HEK293T (cell line): ENCODE data around the gene STAT5B.
"Not testable (repeated sequence)": the region's sequence is repeated elsewhere in the genome, so short reads cannot be mapped to it uniquely, and the experiment has no call there.

Experiments used
- CTCF ChIA-PET: fragments of 350-600 bp; formaldehyde crosslinking; extraction: SDS; loops from one replicate; lab custom pipeline; 2021; ENCODE audit warnings: antibody characterized with exemption, inconsistent platforms; lab: Yijun Ruan, JAX
- POLR2A ChIA-PET: fragments of 350-600 bp; formaldehyde crosslinking; extraction: SDS; loops from one replicate; lab custom pipeline; 2020; ENCODE audit warnings: antibody characterized with exemption, inconsistent platforms; lab: Yijun Ruan, JAX
- DNase-seq: peaks from one replicate; pipeline ENCODE4 v3.0.0; 2012; ENCODE audit warnings: mixed read lengths; ENCODE audit errors: extremely low spot score
- ARNT ChIP-seq: fragments of 450-650 bp; IDR thresholded peaks from 2 replicates; pipeline ENCODE4 v1.6.1; 2017; ENCODE audit warnings: mild to moderate bottlenecking
- BHLHE40 ChIP-seq: fragments of 450-650 bp; IDR thresholded peaks from 2 replicates; pipeline ENCODE4 v1.6.1; 2016; ENCODE audit warnings: mild to moderate bottlenecking, moderate library complexity, borderline replicate concordance
- CTBP1 ChIP-seq: fragments of 450-650 bp; IDR thresholded peaks from 2 replicates; pipeline ENCODE4 v1.6.1; 2016; ENCODE audit warnings: borderline replicate concordance
- ELF4 ChIP-seq: fragments of 450-650 bp; IDR thresholded peaks from 2 replicates; pipeline ENCODE4 v1.6.1; 2017; ENCODE audit warnings: antibody characterized with exemption
- FOXA1 ChIP-seq: fragments of 450-650 bp; IDR thresholded peaks from 2 replicates; pipeline ENCODE4 v1.6.1; 2016; ENCODE audit warnings: mild to moderate bottlenecking
- FOXK2 ChIP-seq: fragments of 450-650 bp; IDR thresholded peaks from 2 replicates; pipeline ENCODE4 v1.6.1; 2016; ENCODE audit warnings: mild to moderate bottlenecking
- FOXM1 ChIP-seq: fragments of 450-650 bp; IDR thresholded peaks from 2 replicates; pipeline ENCODE4 v1.6.1; 2017; ENCODE audit warnings: mild to moderate bottlenecking, borderline replicate concordance
- HDGF ChIP-seq: fragments of 450-650 bp; IDR thresholded peaks from 2 replicates; pipeline ENCODE4 v1.6.1; 2017; ENCODE audit warnings: antibody characterized with exemption, borderline replicate concordance
- L3MBTL2 ChIP-seq: fragments of 450-650 bp; conservative IDR thresholded peaks from 2 replicates; pipeline ENCODE4 v1.6.1; 2016; ENCODE audit warnings: mild to moderate bottlenecking
- LEF1 ChIP-seq: fragments of 450-650 bp; IDR thresholded peaks from 2 replicates; pipeline ENCODE4 v1.6.1; 2017; ENCODE audit warnings: mild to moderate bottlenecking, borderline replicate concordance
- NFRKB ChIP-seq: fragments of 450-650 bp; IDR thresholded peaks from 2 replicates; pipeline ENCODE4 v1.6.1; 2016; ENCODE audit warnings: mild to moderate bottlenecking, moderate library complexity
- SP1 ChIP-seq: fragments of 450-650 bp; IDR thresholded peaks from 2 replicates; pipeline ENCODE4 v1.6.1; 2017
- SUZ12 ChIP-seq: fragments of 450-650 bp; IDR thresholded peaks from 2 replicates; pipeline ENCODE4 v1.6.1; 2016; ENCODE audit warnings: mild to moderate bottlenecking
- TARDBP ChIP-seq: fragments of 450-650 bp; IDR thresholded peaks from 2 replicates; pipeline ENCODE4 v1.6.1; 2016
- ZNF384 ChIP-seq: fragments of 450-650 bp; IDR thresholded peaks from 2 replicates; pipeline ENCODE4 v1.6.1; 2016
- TF ChIP-seq, protein P1 (sequence below): fragments of 450-650 bp; IDR thresholded peaks from 2 replicates; pipeline ENCODE4 v1.6.1; 2016

The STAT5B gene

DNA sequence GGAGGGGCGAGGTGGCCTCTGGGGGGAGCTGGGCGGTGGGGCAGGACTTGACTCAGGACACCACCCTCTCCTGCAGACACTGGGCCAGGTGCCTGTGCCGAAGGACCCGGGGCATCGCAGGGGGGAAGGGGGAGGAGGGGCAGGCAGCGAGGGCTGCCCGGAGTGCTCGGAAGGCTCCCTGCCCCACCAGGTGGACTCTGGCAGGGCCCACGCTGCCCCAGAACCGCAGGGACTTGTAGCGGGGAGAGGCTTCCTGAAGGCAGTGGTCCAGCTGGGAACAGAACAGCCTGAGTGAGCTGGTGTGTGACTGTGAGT lies 86.6 kb downstream of the STAT5B start:
- ChIA-PET POLR2A (no interaction called here), CTCF (no interaction called here)
- DNase-seq, result no peak
- TF ChIP-seq HDGF (no peak), FOXM1 (no peak), ZNF384 (no peak), LEF1 (no peak), FOXA1 (no peak), BHLHE40 (no peak), ARNT (no peak), SP1 (no peak), CTBP1 (no peak), FOXK2 (no peak), NFRKB (no peak), TARDBP (no peak), L3MBTL2 (no peak), ELF4 (no peak)

DNA sequence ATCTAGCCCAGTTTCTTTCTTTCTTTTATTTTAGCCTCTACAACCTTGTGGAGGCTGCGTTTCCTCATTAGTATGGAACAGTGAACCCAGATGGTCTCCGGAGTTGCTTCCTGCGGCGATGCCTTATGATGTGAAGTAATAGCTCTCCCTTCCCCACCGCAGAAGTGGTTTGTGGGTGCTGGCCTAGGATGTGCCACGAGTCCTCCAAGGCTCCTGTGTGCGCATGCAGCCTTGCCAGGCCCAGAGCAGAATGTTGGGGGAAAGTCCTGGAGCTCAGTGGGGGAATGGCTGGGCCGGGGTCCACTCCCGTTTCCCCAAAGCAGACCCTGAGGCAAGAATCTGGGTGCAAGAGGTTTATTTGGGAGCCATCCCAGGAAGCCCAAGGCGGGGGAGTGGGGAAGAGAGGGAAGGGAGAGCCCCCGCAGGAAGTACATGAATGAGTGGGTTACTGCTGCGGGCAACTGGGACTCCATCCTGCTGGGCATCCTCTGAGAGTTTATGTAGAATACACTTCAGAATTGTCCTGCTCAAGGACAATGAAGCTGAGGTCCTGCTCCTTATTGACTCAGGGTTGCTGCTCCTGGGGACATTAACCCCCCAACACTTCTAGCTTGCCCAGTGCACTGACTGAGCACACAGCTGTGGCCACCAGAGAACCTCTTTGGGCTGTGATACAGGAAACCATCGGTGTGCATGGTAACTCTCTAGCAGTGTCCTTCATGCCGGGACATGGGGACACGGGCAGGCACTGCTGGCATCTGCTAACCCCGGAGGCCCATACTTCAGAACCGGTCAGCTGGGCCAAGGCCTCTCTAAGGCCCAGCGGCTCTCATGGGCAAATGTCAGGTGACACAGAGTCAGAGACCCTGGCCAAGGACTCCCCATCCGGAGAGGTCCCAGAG lies 87.2 kb downstream of the STAT5B start:
- CTCF ChIA-PET, result interaction anchor here (0.7 kb wide), 1 partner anchor 232 kb away, joined by 3 read pairs; no protein-coding TSS in a partner anchor

DNA sequence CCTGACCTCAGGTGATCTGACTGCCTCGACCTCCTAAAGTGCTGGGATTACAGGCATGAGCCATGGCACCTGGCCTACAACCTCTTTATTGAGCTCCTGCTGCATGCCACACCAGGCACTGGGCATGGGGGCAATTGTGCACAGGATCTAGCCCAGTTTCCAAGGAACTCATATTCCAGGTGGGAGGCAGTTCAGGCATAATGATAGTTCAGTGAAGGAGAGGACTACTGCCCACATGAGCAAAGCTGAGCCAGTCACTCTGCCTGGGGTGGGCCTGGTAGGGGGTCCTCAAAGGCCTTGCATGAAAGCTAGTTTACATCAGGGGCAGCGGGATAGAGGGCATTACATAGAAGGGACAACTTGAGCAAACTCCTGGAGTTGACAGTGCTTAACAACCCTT lies 88.4 kb downstream of the STAT5B start:
- ChIA-PET POLR2A (interaction anchor here (1.5 kb wide), 2 partner anchors 12 to 170 kb away, joined by 3 to 6 read pairs; partner anchors contain the start of gene DNAJC7), CTCF (interaction anchor here (0.7 to 1.4 kb wide), 3 partner anchors 9 to 32 kb away, joined by 3 to 6 read pairs (median 4); no protein-coding TSS in a partner anchor)
- no peak for DNase-seq
- TF ChIP-seq HDGF (no peak), ELF4 (no peak), BHLHE40 (no peak), SUZ12 (no peak)

More for the DNA sequence above, 87.2 kb downstream of the STAT5B start:
- DNase-seq, result no peak
- TF ChIP-seq ARNT (no peak), L3MBTL2 (no peak), FOXM1 (no peak), BHLHE40 (no peak), FOXK2 (no peak), SUZ12 (no peak), HDGF (no peak), CTBP1 (no peak), ELF4 (no peak), FOXA1 (no peak), LEF1 (no peak), TARDBP (no peak), ZNF384 (no peak), SP1 (no peak), NFRKB (no peak)
- TF ChIP-seq, protein P1, sequence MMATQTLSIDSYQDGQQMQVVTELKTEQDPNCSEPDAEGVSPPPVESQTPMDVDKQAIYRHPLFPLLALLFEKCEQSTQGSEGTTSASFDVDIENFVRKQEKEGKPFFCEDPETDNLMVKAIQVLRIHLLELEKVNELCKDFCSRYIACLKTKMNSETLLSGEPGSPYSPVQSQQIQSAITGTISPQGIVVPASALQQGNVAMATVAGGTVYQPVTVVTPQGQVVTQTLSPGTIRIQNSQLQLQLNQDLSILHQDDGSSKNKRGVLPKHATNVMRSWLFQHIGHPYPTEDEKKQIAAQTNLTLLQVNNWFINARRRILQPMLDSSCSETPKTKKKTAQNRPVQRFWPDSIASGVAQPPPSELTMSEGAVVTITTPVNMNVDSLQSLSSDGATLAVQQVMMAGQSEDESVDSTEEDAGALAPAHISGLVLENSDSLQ, result no peak
- POLR2A ChIA-PET, result no interaction called here

DNA sequence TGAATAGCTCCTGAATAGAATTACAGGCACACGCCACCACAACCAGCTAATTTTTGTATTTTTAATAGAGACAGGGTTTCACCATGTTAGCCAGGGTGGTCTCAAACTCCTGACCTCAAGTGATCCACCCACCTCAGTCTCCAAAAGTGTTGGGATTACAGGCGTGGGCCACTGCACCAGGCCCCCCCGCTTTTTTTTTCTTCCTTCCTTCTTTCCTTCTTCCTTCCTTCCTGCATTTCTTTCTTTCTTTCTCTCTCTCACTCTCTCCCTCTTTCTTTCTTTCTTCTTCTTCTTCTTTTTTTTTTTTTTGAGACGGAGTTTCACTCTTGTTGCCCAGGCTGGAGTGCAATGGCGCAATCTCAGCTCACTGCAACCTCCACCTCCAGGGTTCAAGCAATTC lies 90.0 kb downstream of the STAT5B start:
- POLR2A ChIA-PET, result interaction anchor here (1.5 kb wide), 1 partner anchor 169 kb away, joined by 6 read pairs; the partner anchor contains the start of gene DNAJC7
- CTCF ChIA-PET, result not testable (repeated sequence)

DNA sequence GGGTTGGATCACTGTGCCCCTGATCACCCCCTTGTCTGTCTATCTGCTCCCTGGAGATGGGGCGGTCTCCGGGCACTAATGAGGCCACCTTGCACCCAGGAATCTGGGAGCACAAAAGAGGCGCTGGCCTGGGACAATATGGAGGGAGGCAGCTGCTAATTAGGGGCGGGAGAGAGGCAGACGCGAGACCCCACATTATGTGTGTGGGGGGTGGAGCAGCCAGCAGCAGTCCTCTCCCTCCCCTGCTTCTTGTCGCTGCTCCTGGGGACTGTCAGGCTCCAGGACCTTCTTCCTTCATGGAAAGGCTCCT lies 90.6 kb downstream of the STAT5B start:
- ChIA-PET POLR2A (no interaction called here), CTCF (interaction anchor here (0.6 to 0.7 kb wide), 2 partner anchors 37 to 61 kb away, joined by 4 read pairs; no protein-coding TSS in a partner anchor)
- no peak for TF ChIP-seq FOXM1
- TF ChIP-seq FOXK2, result no peak
- TF ChIP-seq BHLHE40, result no peak
- no peak for TF ChIP-seq FOXA1
- DNase-seq, result no peak

More for the DNA sequence above, 90.0 kb downstream of the STAT5B start:
- not testable (repeated sequence) for DNase-seq

DNA sequence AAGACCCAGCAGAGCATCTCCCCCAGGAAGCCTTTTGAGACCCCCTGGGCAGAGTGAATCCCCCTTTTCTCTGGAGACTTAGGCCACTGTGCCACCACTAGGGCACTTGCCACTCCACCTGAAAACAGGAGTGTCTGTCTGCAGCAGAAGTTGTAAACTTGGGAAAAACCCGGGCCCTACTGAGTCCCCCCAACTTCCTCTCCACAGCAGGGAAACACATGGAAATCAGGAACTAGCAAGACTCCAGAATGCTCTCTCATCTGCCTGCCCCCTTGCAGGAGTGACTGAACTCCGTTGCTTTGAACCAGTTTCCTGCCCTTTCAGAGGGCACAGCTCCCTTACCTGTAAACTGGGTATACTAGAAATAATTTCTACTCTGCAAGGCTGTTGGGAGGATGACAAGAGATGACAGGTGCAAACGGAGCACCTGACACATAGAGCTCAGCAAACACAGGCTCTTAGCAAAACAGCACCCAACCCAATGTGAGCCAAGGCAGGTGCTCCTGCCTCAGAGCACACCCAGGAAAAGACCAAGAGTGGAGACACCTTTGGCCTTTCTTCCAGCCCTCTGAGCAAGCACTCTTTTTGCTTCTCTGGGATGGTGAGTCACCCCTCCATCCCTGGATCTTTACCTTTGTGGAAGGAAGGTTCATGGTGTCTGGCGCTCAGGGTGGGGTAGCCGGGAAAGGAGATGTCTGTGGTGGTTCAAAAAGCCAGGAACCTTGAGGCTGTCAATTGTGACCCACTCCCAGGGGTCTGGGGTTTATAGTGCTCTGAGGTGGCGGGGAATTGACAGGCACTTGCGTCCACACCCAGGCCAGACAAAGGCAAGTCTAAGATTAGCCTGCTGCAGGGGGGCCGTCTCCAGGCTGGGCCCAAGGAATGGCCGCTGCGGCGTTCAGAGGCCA lies 91.2 kb downstream of the STAT5B start, which contains the start of gene HCRT:
TSS of gene HCRT (minus strand) at position 740 of the 908 bp plus-strand sequence. CDS start at position 653, 87 bp downstream.
- no peak for DNase-seq
- CTCF ChIA-PET, result interaction anchor here (0.6 to 0.7 kb wide), 3 partner anchors 37 to 61 kb away, joined by 3 to 4 read pairs (median 4); no protein-coding TSS in a partner anchor
- POLR2A ChIA-PET, result interaction anchor here (0.8 kb wide), 1 partner anchor 9 kb away, joined by 4 read pairs; the partner anchor contains the start of gene GHDC
- TF ChIP-seq SUZ12, result no peak
- no peak for TF ChIP-seq ARNT
- TF ChIP-seq SP1, result no peak
- TF ChIP-seq NFRKB, result no peak
- TF ChIP-seq FOXK2, result no peak
